Stimulated activated CD8-positive, alpha-beta memory T cell treated with anti-CD3 and anti-CD28 coated beads, Interleukin-4, amount 100 ng/mL, for 24 hours (primary cell): ENCODE data around the gene PLXNA2.

Experiments
- DNase-seq: peaks from one replicate; pipeline ENCODE4 v3.0.0-alpha.2; 2020; ENCODE audit warnings: low read depth

PLXNA2 gene, protein sequence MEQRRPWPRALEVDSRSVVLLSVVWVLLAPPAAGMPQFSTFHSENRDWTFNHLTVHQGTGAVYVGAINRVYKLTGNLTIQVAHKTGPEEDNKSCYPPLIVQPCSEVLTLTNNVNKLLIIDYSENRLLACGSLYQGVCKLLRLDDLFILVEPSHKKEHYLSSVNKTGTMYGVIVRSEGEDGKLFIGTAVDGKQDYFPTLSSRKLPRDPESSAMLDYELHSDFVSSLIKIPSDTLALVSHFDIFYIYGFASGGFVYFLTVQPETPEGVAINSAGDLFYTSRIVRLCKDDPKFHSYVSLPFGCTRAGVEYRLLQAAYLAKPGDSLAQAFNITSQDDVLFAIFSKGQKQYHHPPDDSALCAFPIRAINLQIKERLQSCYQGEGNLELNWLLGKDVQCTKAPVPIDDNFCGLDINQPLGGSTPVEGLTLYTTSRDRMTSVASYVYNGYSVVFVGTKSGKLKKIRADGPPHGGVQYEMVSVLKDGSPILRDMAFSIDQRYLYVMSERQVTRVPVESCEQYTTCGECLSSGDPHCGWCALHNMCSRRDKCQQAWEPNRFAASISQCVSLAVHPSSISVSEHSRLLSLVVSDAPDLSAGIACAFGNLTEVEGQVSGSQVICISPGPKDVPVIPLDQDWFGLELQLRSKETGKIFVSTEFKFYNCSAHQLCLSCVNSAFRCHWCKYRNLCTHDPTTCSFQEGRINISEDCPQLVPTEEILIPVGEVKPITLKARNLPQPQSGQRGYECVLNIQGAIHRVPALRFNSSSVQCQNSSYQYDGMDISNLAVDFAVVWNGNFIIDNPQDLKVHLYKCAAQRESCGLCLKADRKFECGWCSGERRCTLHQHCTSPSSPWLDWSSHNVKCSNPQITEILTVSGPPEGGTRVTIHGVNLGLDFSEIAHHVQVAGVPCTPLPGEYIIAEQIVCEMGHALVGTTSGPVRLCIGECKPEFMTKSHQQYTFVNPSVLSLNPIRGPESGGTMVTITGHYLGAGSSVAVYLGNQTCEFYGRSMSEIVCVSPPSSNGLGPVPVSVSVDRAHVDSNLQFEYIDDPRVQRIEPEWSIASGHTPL (N-terminal part only)

DNA sequence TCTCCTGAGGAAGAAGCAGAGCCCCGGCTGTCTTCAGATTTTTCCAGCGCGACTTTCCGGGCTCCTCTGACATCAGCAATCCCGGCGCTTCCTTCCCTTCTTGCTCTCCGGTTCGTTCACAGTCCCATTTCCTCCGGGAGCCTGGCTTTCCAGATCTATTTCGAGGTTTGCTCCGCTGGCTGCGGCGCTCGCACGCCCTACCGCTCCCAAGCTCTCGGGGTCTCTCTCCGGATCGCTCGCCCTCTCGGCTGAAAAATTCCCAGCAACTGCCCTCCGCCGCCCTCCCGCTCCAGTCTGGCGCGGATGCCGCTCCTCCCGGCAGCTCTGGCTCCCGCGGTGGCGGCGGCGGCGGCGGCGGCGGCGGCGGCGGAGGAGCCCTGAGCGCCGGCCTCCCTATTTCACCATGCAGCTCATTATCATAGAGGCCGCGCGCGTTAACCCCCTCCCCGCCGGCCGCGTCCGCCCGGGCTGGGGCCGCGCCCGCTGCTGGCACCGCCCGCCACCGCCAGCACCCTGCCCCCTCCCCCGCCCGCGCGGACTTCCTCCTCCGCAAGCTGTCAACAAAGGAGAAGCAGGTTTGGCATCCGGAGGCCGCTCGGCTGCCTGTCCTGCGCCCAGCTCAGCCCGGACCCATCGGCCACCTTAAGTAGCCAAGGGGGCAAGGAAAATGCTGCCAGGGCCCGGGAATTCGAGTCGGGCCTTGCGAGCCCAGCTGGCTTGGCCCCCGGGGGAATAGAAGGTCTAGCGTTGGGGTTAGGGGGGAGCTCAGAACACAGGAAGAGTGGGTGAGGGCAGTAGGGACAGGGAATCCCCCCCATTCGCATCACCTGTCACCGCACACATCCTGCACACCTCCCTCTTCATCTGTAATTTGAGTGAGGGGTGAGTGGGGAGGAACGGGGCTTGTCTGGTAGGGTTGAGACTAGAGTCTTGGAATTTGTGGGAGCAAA is at the start of gene PLXNA2:
TSS of gene PLXNA2 (minus strand) at position 418 of the 950 bp plus-strand sequence. CDS start 26,462 bp downstream, outside the sequence.
- DNase-seq = peak; percentile 45

DNA sequence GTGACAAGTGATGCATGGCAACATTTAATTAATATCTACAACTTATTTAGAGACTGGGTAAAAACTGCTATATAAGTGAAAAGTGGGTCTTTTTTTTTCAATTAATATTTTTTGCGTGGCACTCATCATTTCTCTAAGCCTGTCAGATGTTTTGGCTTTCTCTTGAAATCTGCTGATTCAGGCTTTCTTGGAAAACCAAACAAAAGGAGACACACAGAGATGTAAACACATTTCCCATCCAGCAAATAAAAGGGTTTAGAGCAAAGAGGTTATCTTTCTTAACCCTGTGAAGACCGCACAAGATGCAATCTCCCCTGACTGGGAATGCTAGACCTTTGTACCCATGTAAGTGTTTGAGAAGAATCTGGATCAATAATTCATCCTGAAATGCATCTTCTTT is 48.7 kb upstream of the PLXNA2 start:
- no peak for DNase-seq

DNA sequence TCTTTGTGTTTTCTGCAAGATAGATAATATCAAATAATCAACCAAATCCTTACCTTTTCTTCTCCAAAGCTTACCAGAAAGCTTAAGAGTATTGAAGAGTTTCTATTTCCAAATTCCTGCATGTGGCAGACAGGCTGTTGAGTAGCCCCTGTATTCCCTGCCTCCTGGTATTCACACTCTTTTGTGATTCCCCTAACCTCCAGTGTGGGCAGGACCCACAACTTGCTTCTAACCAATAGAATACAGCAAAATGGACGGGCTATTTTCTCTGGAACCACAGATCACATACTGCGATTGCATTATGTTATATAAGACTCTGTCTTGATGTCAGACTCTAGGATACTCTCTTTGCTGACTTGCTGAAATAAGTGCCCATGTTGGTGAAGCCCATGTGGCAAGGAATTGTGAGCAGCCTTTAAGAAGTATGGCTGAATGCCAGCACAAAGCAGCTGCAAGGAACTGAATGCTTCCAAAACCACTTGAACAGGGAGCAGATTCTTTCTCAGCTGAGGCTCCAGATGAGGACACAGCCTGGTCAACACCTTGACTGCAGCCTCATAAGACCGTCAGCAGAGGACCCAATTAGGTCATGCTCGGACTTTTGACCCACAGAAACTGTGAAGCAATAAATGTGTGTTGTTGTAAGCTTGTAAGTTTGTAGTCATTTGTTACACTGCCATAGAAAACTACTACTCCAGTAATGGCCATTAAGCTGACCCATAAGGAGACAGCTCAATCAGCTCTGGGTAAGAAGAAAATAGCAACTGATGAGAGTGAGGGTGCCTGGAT is 47.9 kb upstream of the PLXNA2 start:
- DNase-seq = no peak

DNA sequence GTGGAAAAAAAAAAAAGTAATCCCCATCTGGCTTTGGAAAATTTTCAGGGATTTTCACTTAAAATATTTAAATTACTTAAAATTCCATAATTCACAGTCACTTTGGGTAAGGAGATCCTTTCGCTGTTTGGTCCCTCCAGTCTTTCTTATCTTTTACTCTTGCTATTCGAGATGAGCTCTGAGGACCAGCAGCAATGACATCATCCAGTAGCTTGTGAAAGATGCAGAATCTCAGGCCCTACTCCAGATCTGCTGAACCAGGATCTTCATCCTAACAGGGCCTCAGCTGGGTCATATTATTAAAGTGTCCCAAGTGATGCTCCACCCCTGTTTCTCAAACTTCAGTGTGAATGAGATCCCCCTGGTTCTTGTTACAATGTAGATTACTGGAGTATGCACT is 46.9 kb upstream of the PLXNA2 start:
- DNase-seq = no peak

DNA sequence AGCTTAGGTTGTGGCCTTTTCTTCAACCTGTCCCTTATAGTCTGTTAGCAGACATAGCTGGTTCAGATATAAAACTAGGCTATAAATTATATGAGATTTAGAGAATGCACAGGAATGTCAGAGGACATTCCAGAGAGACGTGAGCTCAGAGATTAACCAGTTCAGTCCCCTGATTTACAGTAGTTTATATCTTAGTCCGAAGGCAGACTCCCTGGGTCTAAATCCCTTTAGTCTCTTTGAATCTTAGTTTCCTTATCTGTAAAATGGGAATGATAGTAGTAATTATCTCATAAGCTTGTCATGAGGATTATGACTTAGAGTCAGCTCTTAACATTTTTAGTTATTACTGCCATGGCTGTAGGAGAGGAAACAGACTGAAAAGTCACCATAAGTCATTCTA is 45.5 kb upstream of the PLXNA2 start:
- DNase-seq = no peak

DNA sequence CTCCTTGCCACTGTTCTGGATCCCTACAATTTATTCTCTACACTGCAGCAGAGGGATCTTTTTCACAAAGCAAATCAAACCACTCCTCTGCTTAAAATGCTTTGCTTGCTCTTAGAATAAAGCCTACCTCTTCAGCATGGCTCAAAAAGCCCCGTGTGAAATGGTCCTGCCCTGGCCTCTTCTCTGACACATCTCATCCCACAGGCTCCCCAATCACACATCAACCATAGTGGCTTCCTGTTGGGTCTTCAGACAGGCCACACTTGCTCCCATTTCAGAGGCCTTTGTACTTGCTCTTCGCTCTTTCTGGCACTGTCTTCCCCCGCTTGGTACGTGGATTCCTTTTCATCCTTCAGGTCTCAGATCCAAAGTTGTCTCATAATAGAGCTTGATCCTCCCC is 44.3 kb upstream of the PLXNA2 start:
- DNase-seq = no peak

DNA sequence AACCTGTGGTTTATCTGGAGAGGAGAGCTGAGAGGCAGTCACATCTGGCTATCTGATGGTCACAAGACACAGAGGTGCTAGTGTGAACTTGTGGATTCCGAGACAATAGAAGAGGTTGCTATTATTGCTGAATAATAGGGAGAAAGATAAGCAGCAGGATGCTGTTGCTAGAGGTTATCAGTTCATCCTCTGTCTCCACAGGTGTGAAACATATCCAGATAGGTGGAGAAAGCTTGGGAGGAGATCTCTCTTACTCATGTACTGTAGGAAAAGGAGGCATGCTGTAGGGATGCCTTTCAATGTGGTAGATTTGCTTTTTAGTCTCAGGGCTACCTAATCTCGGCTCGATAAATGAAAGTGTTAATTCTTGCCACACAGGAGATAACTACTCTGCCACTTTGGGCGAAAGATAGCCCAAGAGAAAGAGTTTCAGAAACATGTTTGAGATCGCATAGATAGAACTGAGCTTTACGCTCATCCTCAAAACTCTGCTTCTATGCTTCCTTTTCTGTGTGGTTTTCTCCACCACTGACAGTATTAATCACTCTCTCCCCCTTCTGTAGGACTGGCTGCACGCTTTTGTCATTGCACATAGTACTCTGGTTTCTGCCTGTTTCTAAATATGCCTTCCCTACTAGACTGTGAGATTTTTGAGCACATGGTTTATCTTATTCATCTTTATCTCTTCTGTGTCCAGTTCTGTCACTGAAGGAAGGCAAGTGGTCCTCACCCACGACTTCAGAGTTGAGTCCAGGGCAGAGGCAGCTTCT is 36.7 kb upstream of the PLXNA2 start:
- no peak for DNase-seq

DNA sequence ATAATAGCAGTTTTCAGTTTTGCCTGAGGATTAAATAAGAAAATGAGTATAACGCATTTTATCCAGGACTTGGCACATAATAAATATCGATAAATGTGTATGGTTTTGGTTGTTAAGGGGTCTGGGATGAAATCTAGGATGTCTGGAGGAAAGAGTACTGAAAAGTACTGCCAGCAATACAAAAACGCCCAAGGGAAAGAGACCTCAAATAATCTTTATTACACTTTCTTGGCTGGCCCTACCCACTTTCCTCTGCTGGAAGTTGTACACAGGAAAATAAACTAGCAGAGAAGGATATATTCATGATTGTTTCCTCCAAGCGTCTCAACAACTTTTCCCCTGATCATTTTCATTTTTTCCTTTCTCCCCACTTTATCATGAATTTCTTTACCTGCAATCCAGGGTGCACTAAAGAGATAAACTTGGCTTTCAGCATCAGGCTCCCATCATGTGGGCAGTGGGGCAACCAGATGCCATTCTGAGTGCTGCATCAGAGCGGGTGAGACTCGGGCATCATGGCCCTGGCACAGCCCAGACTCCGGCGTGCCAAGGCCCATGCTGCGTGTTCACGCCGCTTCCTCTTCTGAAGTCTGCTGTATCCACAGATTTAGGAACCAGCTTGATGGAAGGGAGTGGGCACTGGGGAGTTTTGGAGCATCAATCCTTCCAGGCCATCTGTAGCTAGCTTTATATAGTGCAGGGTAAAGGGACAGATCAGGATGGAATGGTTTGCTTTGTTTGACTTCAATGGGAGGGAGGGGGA is 35.8 kb upstream of the PLXNA2 start:
- DNase-seq = no peak

DNA sequence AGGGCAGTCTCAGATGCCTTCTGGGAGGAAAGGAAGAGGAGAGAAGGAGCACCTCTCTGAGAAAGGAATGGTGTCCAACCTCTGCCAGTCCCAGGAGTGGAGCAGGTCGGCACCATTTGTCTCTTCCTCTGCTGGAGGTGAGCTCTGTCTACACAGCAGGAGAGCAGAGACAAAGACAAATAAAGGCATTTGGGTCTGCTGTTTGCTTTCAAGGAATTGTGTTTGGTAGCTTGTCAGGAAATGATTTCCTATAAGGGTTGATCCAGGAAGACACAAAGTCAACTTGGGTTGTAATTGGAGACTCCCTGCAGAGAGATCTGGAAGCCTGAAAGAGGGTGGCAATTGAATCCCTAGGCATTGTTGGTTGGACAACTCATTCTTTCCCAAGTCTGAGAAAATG is 34.5 kb upstream of the PLXNA2 start:
- DNase-seq = no peak

DNA sequence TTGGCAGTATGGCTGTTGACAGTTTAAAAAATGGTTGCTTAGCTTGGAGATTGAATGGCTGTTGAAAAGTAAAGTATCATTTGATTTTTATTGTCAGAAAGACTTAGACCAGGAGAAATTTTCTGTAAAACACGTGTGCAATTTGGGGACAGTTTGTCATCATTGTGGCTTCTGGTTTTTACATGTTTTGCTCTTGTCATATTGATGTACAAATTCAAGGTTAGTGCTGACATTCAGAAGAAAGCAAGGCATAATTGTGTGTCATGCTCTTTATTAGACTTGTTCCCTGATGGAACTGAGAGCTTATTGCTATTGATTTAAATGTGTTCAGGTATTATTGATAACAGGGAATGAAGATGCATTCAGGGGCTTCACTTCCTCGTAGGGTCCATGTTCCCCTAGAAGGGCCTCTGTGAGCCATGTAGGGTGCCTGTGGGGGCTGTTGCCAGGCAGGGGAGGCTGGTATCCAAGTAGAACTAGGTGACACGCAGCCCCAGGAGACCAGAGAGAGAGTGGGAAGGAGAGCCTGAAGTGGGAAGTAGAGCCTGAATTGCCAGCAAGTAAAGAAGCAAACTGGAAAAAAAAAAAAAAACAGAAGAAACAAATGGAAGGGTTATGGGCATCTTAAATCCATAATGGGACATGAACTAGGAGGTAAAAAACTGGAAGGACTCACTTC is 32.7 kb upstream of the PLXNA2 start:
- DNase-seq = no peak

DNA sequence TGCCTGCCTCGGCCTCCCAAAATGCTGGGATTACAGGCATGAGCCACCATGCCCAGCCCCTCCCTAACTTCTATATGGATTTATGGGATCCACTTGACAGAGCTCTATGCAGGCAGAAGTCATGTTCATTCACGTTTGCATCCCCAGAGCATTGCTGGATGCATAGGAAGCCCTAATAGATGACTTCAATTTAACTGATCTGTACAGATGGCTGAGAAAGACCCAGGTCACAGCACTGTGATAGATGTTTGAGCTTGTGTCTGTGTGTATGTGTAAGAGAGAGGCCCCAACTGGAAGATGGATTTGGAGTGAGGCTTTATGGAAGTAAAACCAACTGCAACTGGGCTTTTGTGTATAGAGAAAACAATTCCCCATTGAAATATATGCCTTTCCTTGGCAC is 30.9 kb upstream of the PLXNA2 start:
- DNase-seq = no peak

DNA sequence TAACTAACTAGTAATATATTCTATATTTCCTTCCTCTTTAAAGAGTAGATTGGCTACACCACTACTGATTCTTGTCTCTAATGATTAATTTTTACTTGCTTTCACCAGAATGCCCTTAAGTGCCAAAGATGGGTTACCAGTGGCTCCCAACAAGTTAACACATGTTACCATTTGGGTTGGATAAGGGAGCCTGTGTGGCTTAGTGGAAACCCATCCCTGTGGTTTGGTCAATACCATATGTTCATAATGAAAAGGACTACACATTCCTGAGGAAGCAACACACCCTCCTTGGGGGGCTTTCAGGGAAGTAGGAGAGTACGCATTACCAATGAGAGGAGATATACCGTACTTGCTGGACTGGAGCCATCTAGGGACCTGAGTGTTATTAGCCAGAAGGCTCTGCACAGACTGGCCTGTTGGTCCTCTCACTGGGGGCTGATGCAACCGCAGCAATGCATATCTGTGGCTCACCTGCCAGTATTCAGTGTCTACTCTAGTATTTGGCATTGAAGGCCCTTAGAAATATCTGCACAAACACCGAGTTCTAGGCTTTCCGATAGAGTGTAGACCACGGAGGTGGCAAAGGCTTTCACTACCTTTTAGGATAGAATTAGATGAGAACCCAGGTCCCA is 29.3 kb upstream of the PLXNA2 start:
- DNase-seq = no peak

DNA sequence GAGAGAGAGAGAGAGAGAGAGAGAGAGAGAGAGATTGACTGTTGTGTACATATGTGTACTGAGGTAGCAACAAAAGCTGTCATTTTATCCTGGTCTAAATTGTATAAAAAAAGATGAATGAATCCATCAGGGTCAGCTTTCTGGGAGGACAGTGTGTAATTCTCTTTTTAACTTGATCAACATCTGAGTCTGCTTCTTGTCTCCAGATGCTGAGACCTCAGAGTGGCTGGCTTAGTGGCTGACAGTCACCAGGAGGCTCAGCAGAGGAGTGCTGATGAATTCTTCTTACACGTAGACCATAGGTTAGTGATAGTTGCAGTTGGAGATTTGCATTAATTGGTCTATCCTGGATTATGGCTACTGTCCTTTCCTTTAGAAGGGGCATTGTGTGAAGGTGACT is 28.5 kb upstream of the PLXNA2 start:
- no peak for DNase-seq

DNA sequence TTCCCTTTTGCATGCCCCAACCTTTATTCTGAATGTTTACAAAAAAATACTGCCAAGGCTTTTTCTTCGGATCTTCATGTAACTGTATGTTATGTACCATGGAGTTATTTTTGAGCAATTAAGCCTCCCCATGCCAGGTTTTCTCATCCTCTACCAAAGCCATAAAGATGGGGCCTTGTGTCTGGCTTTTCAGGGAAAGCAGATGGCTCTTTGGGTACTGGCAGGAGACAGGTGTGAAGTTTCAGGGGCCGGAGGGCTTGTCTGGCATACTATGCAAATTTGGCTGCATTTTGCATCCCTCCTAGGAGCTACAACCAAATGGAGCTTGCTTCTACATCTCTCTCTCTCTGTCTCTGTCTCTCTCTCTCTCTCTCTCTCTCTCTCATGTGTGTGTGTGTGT is 28.1 kb upstream of the PLXNA2 start:
- DNase-seq = no peak

DNA sequence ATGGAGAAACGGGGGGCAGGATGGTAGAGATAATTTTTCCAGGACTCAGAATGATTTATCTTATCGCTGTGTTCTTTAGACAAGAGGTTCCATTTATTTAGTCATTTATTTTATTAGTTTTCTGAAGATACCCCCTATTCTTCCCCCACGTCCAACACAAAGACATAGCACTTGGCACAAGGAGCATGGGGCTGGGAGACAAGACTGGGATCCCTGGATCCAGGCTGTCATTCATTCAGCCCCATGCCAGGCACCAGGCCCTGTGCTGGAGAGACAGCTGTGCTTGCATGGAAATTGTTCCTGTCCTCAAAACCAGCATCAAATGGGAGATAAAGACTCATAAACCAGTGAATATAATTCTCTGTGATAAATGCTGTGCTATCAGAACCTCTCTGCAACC is 27.1 kb upstream of the PLXNA2 start:
- DNase-seq = no peak

DNA sequence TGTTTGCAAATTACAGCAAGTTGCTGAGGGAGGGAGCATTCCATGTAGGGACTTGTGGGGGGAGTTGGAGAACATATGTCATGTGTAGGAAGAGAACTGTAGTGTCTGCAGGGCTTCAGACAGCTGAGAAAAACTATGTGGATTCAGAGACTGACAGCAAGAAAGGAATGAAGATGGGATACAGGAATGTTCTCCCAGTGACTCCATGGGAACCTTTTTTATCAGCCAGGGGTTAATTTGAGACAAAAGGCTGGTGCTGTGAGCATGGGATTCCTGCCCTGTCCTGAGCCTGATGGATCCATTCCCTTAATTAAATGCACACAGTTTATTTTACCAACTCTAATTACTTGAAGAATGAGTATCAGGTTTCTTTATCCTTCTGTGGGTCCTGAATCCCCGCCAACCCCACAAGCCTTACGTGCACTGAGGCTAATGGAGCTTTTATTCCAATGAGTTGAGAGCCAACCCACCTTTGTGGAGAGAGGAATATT is 26.5 kb upstream of the PLXNA2 start:
- no peak for DNase-seq

DNA sequence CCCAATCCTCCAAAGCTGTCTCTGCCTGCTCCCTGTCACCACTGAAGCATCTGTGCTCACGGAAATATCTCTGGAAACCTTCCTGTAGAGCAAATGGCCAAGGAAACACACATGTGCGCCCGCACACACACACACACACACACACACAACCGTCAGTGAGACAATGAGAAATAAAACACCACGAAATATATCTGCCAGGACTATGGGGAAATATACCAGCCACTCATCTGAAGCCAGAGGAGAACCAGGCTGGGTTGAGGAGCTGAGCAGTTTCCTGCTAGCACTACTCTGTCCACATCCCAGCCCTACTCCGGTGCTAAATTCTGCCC is 25.1 kb upstream of the PLXNA2 start:
- DNase-seq = no peak
